DMS153 (cell line): ENCODE measurements around the gene HDAC2.

Experiments used
- DNase-seq: peaks from one replicate; lab custom pipeline; 2025; lab: John Stamatoyannopoulos, UW

Gene HDAC2

GRCh38 chr6:113909224-113909856 lies 61.6 kb downstream of the HDAC2 start:
- DNase-seq = peak; percentile 7

GRCh38 chr6:113908801-113909200 lies 62.1 kb downstream of the HDAC2 start:
- DNase-seq = no peak

- DNase-seq = no peak
These were observed 63.7 kb downstream of the HDAC2 start for GRCh38 chr6:113907102-113907815.

GRCh38 chr6:113903666-113904330 lies 67.2 kb downstream of the HDAC2 start:
- DNase-seq = peak; percentile 52

GRCh38 chr6:113901482-113901881 lies 69.5 kb downstream of the HDAC2 start:
- no peak for DNase-seq

GRCh38 chr6:113894712-113895674 lies 76.0 kb downstream of the HDAC2 start:
- DNase-seq = no peak

GRCh38 chr6:113893866-113894265 lies 77.1 kb downstream of the HDAC2 start:
- no peak for DNase-seq

GRCh38 chr6:113893451-113893850 lies 77.5 kb downstream of the HDAC2 start:
- DNase-seq = no peak

- DNase-seq = no peak
These were observed 81.9 kb downstream of the HDAC2 start for GRCh38 chr6:113888956-113889630.

- no peak for DNase-seq
These were observed 82.5 kb downstream of the HDAC2 start for GRCh38 chr6:113888493-113888892.

- DNase-seq = no peak
These were observed 84.4 kb downstream of the HDAC2 start for GRCh38 chr6:113886512-113886911.

- DNase-seq = no peak
These were observed 86.9 kb downstream of the HDAC2 start for GRCh38 chr6:113884011-113884410.
